NCI-H1694 treated with DMSO at 0.1 percent for 48 hours (cell line): ENCODE data around the gene SFTPB.
"Not testable (repeated sequence)": the region's sequence is repeated elsewhere in the genome, so short reads cannot be mapped to it uniquely, and the experiment has no call there.

Experiments used
- DNase-seq: peaks from one replicate; lab custom pipeline; 2025; lab: John Stamatoyannopoulos, UW

The SFTPB gene

GRCh38 chr2:85675866-85676548, 8.0 kb upstream of the SFTPB start:
- DNase-seq, result no peak

- DNase-seq, result no peak
Observed at GRCh38 chr2:85675427-85675826, 7.4 kb upstream of the SFTPB start.

GRCh38 chr2:85674417-85674816, 6.4 kb upstream of the SFTPB start:
- DNase-seq, result no peak

GRCh38 chr2:85673716-85674375, 5.8 kb upstream of the SFTPB start:
- no peak for DNase-seq

GRCh38 chr2:85672456-85672855, 4.5 kb upstream of the SFTPB start:
- DNase-seq, result no peak

GRCh38 chr2:85670416-85670815, 2.4 kb upstream of the SFTPB start:
- not testable (repeated sequence) for DNase-seq

GRCh38 chr2:85669549-85669948, 1.6 kb upstream of the SFTPB start:
- DNase-seq, result no peak

- DNase-seq, result no peak
Observed at GRCh38 chr2:85668857-85669142, 801 bp upstream of the SFTPB start.

GRCh38 chr2:85667561-85668008, 414 bp downstream of the SFTPB start:
- DNase-seq, result no peak

GRCh38 chr2:85666435-85667316, 1.3 kb downstream of the SFTPB start:
- DNase-seq, result no peak

GRCh38 chr2:85666016-85666415, 2.0 kb downstream of the SFTPB start:
- DNase-seq, result no peak

- no peak for DNase-seq
Observed at GRCh38 chr2:85665264-85665937, 2.6 kb downstream of the SFTPB start.

- no peak for DNase-seq
Observed at GRCh38 chr2:85663594-85664565, 4.1 kb downstream of the SFTPB start.

- no peak for DNase-seq
Observed at GRCh38 chr2:85662899-85663593, 5.0 kb downstream of the SFTPB start.

- DNase-seq, result no peak
Observed at GRCh38 chr2:85661139-85661858, 6.7 kb downstream of the SFTPB start.

- DNase-seq, result no peak
Observed at GRCh38 chr2:85660725-85661124, 7.3 kb downstream of the SFTPB start.

GRCh38 chr2:85660301-85660700, 7.7 kb downstream of the SFTPB start:
- not testable (repeated sequence) for DNase-seq

GRCh38 chr2:85659324-85659981, 8.5 kb downstream of the SFTPB start:
- no peak for DNase-seq

GRCh38 chr2:85657399-85657798, 10.6 kb downstream of the SFTPB start:
- not testable (repeated sequence) for DNase-seq
